H1 (cell line): Measurements from ENCODE around the gene AGBL4. TPM values are rescaled to one million over a fixed set of nuclear protein-coding genes. Genes with fewer than 3 reads are reported as not detected.
A peak's percentile ranks its signal among the peaks of the same experiment; 100 is the strongest.

Source experiments
- CTCF ChIA-PET: fragments of 300-600 bp; sonication (Branson Sonifier 250); formaldehyde crosslinking; loops from one replicate; lab custom pipeline; 2021; ENCODE audit not compliant: partially characterized antibody; lab: Charles Lee
- POLR2A ChIA-PET: fragments of 300-600 bp; sonication (Branson Sonifier 250); formaldehyde crosslinking; loops from one replicate; lab custom pipeline; 2021; ENCODE audit warnings: inconsistent platforms; ENCODE audit not compliant: partially characterized antibody; lab: Charles Lee
- DNase-seq, 2 experiments: peaks; one replicate each; pipeline versions ENCODE4 v3.0.0 to v3.0.0-alpha.2; 2010 to 2022; ENCODE audit warnings: low spot score in 2 of 2, low read depth in 1 of 2, mixed read lengths in 1 of 2
- FAIRE-seq: peaks from 2 replicates; lab custom pipeline; 2011; peaks lifted over from hg19 to GRCh38; lab: Jason Lieb, UNC
- H2AFZ ChIP-seq: 2 replicates; pipeline ENCODE4 v1.8.1; 2012; ENCODE audit warnings: low read length, inconsistent platforms
- H2AK5ac ChIP-seq: 2 replicates; pipeline ENCODE4 v1.6.1; 2013; ENCODE audit warnings: low read depth, low read length
- H2BK120ac ChIP-seq: replicated peaks from 2 replicates; pipeline ENCODE3; 2013; ENCODE audit warnings: low read depth, low read length, inconsistent platforms
- H2BK12ac ChIP-seq: 2 replicates; pipeline ENCODE4 v1.6.1; 2013; ENCODE audit warnings: low read depth, low read length
- H2BK15ac ChIP-seq: 2 replicates; pipeline ENCODE4 v1.6.1; 2013; ENCODE audit warnings: low read length
- H2BK20ac ChIP-seq: 2 replicates; pipeline ENCODE4 v1.6.1; 2013; ENCODE audit warnings: low read length
- H2BK5ac ChIP-seq: 2 replicates; pipeline ENCODE4 v1.6.1; 2013; ENCODE audit warnings: low read depth, low read length
- H3K14ac ChIP-seq: 2 replicates; pipeline ENCODE4 v1.6.1; 2013; ENCODE audit warnings: inconsistent platforms; ENCODE audit not compliant: insufficient read length
- H3K18ac ChIP-seq: 2 replicates; pipeline ENCODE4 v1.6.1; 2013; ENCODE audit warnings: low read length; ENCODE audit errors: extremely low read depth
- H3K23ac ChIP-seq: 2 replicates; pipeline ENCODE4 v1.6.1; 2013; ENCODE audit warnings: inconsistent platforms; ENCODE audit not compliant: insufficient read length
- H3K23me2 ChIP-seq: 2 replicates; pipeline ENCODE4 v1.6.1; 2013; ENCODE audit warnings: low read depth, low read length
- H3K27ac ChIP-seq: 2 replicates; pipeline ENCODE4 v1.6.1; 2011; ENCODE audit warnings: low read depth, low read length, inconsistent platforms
- H3K27me3 ChIP-seq, 4 experiments: replicated peaks in 1 of 4; 1 replicate in 1 of 4; 2 replicates in 3 of 4; pipeline versions ENCODE4 v1.6.1 to v1.8.1; 2011 to 2013; ENCODE audit warnings: low read length in 3 of 4, mild to moderate bottlenecking in 3 of 4, inconsistent platforms in 2 of 4, mixed read lengths in 2 of 4, moderate library complexity in 1 of 4; ENCODE audit not compliant: control insufficient read depth in 3 of 4, insufficient read depth in 3 of 4; ENCODE audit errors: extremely low read depth in 1 of 4
- H3K36me3 ChIP-seq, 4 experiments: 2 replicates each; pipeline versions ENCODE4 v1.6.1 to v1.8.1; 2011 to 2013; ENCODE audit warnings: mild to moderate bottlenecking in 4 of 4, low read length in 3 of 4, moderate library complexity in 2 of 4, control low read depth in 1 of 4, inconsistent platforms in 1 of 4; ENCODE audit not compliant: insufficient read depth in 4 of 4, control insufficient read depth in 2 of 4
- H3K4ac ChIP-seq: replicated peaks from 2 replicates; pipeline ENCODE3; 2013; ENCODE audit warnings: low read length, low read depth, mixed read lengths, inconsistent platforms; ENCODE audit not compliant: insufficient read length
- H3K4me1 ChIP-seq, 4 experiments: replicated peaks in 1 of 4; 1 replicate in 1 of 4; 2 replicates in 3 of 4; pipeline versions ENCODE4 v1.6.1 to v1.8.1; 2011 to 2013; ENCODE audit warnings: low read length in 3 of 4, inconsistent platforms in 2 of 4, mixed read lengths in 1 of 4; ENCODE audit not compliant: insufficient read depth in 4 of 4, control insufficient read depth in 3 of 4
- H3K4me2 ChIP-seq, 2 experiments: 2 replicates each; pipeline versions ENCODE4 v1.6.1 to v1.8.1; 2011 to 2013; ENCODE audit warnings: low read depth in 2 of 2, low read length in 2 of 2, control low read depth in 1 of 2, inconsistent platforms in 1 of 2, mild to moderate bottlenecking in 1 of 2; ENCODE audit not compliant: insufficient read depth in 1 of 2
- H3K4me3 ChIP-seq, 4 experiments: fragments of 200-600, 300-600 bp in 1 of 4; sonication (generic), shearing (Covaris generic), sonication (Bioruptor Twin) in 1 of 4; 2 replicates each; pipeline versions ENCODE4 v1.5.1 to v1.8.1; 2011 to 2016; ENCODE audit warnings: low read length in 4 of 4, low read depth in 3 of 4, control low read depth in 2 of 4, inconsistent platforms in 2 of 4, mild to moderate bottlenecking in 2 of 4, mixed read lengths in 1 of 4, moderate library complexity in 1 of 4; ENCODE audit not compliant: insufficient read depth in 2 of 4; ENCODE audit errors: extremely low read depth in 1 of 4
- H3K56ac ChIP-seq: replicated peaks from 2 replicates; pipeline ENCODE3; 2013; ENCODE audit warnings: low read depth, mild to moderate bottlenecking, mixed read lengths, low read length, inconsistent platforms; ENCODE audit not compliant: insufficient read length
- H3K79me1 ChIP-seq: 2 replicates; pipeline ENCODE4 v1.6.1; 2013; ENCODE audit warnings: low read depth, low read length, control low read depth
- H3K79me2 ChIP-seq, 2 experiments: 2 replicates each; pipeline versions ENCODE4 v1.6.1 to v1.8.1; 2012 to 2013; ENCODE audit warnings: low read length in 2 of 2, mild to moderate bottlenecking in 2 of 2, inconsistent platforms in 1 of 2; ENCODE audit not compliant: insufficient read depth in 2 of 2, control insufficient read depth in 1 of 2
- H3K9ac ChIP-seq, 4 experiments: replicated peaks in 1 of 4; 1 replicate in 1 of 4; 2 replicates in 3 of 4; pipeline versions ENCODE4 v1.6.1 to v1.8.1; 2011 to 2013; ENCODE audit warnings: low read depth in 3 of 4, low read length in 3 of 4, control low read depth in 2 of 4, mild to moderate bottlenecking in 2 of 4, moderate library complexity in 2 of 4, inconsistent platforms in 1 of 4; ENCODE audit errors: extremely low read depth in 1 of 4
- H3K9me3 ChIP-seq, 2 experiments: 2 replicates each; pipeline versions ENCODE4 v1.6.1 to v1.8.1; 2012 to 2013; ENCODE audit warnings: mild to moderate bottlenecking in 2 of 2, moderate library complexity in 2 of 2, control low read depth in 1 of 2, inconsistent platforms in 1 of 2, low read depth in 1 of 2, low read length in 1 of 2, mixed read lengths in 1 of 2; ENCODE audit not compliant: insufficient read depth in 2 of 2
- H4K20me1 ChIP-seq, 2 experiments: replicated peaks in 1 of 2; 2 replicates each; pipeline versions ENCODE3 to v1.8.1; 2011 to 2013; ENCODE audit warnings: inconsistent platforms in 2 of 2, low read length in 2 of 2, mild to moderate bottlenecking in 1 of 2; ENCODE audit not compliant: insufficient read depth in 2 of 2, control insufficient read depth in 1 of 2
- H4K5ac ChIP-seq: 2 replicates; pipeline ENCODE4 v1.6.1; 2013; ENCODE audit warnings: low read length, low read depth, mixed read lengths, inconsistent platforms; ENCODE audit not compliant: insufficient read length
- H4K8ac ChIP-seq: 2 replicates; pipeline ENCODE4 v1.8.0; 2013; ENCODE audit warnings: mild to moderate bottlenecking, moderate library complexity, low read length, inconsistent platforms; ENCODE audit not compliant: insufficient read depth; ENCODE audit errors: extremely low read depth
- H4K91ac ChIP-seq: replicated peaks from 2 replicates; pipeline ENCODE3; 2013; ENCODE audit warnings: low read length, mixed read lengths, inconsistent platforms; ENCODE audit not compliant: insufficient read length
- BRCA1 ChIP-seq: IDR thresholded peaks from 2 replicates; pipeline ENCODE4 v1.6.1; 2012; ENCODE audit warnings: low read depth, low read length, improper control_type of control experiment
- CBX8 ChIP-seq: fragments of 300-800, 300-1000 bp; sonication (generic); IDR thresholded peaks from 2 replicates; pipeline ENCODE4 v1.7.1; 2016; ENCODE audit warnings: low read depth, low read length, borderline replicate concordance
- CEBPB ChIP-seq: IDR thresholded peaks from 2 replicates; pipeline ENCODE4 v1.6.1; 2012; ENCODE audit warnings: low read depth, low read length
- CHD1 ChIP-seq: IDR thresholded peaks from 2 replicates; pipeline ENCODE4 v1.6.1; 2012; ENCODE audit warnings: low read depth, low read length, improper control_type of control experiment
- HDAC6 ChIP-seq: IDR thresholded peaks from one replicate; pipeline ENCODE4 v1.7.1; 2012; ENCODE audit warnings: low read depth, mild to moderate bottlenecking, inconsistent platforms, low read length, moderate library complexity
- RAD21 ChIP-seq, 2 experiments: IDR thresholded peaks in 1 of 2; conservative IDR thresholded peaks in 1 of 2; 2 replicates each; pipeline ENCODE4 v1.6.1; 2011; ENCODE audit warnings: low read depth in 2 of 2, low read length in 2 of 2, improper control_type of control experiment in 1 of 2, inconsistent platforms in 1 of 2, mild to moderate bottlenecking in 1 of 2, moderate library complexity in 1 of 2
- RFX5 ChIP-seq: IDR thresholded peaks from 2 replicates; pipeline ENCODE4 v1.6.1; 2011; ENCODE audit warnings: low read depth, low read length, improper control_type of control experiment, borderline replicate concordance
- SP2 ChIP-seq: IDR thresholded peaks from 2 replicates; pipeline ENCODE4 v1.6.1; 2012; ENCODE audit warnings: mild to moderate bottlenecking, low read length, inconsistent platforms
- SP4 ChIP-seq: IDR thresholded peaks from 2 replicates; pipeline ENCODE4 v1.6.1; 2012; ENCODE audit warnings: low read length, inconsistent platforms
- YY1 ChIP-seq: IDR thresholded peaks from 2 replicates; pipeline ENCODE4 v1.6.1; 2011; ENCODE audit warnings: low read depth, mild to moderate bottlenecking, low read length
- WGBS, 2 experiments: shearing (Covaris generic) in 1 of 2; methylation state at CpG; one replicate each; pipeline versions ENCODE4 v1.1.6 to v1.1.7; 2013 to 2015; ENCODE audit warnings: low lambda C conversion rate in 2 of 2, mixed read lengths in 2 of 2, inconsistent platforms in 1 of 2, low coverage in 1 of 2, missing lambda C conversion rate in 1 of 2; ENCODE audit not compliant: insufficient replicate concordance in 2 of 2, insufficient coverage in 1 of 2, insufficient read length in 1 of 2; ENCODE audit errors: extremely low coverage in 1 of 2, missing lambda C conversion rate in 1 of 2; 5-methylcytosine and 5-hydroxymethylcytosine counted together
- polyA plus RNA-seq, 7 experiments: library from polyadenylated mRNA; depleted of rRNA in 3 of 7; stranded (reverse) in 5 of 7; unstranded in 2 of 7; fragments of >200 nt in 5 of 7; fragments of 200-250 nt in 2 of 7; gene quantifications; 1 replicate in 5 of 7; 2 replicates in 1 of 7; 4 replicates in 1 of 7; pipeline versions ENCODE4 v1.2.1 to v1.2.3, GENCODE V29; 2011 to 2013; ENCODE audit warnings: missing spikeins in 2 of 7, mixed read lengths in 2 of 7
- total RNA-seq: library from RNA; stranded (reverse); fragmentation: NEBNext Ultra II Directional; extraction: Animal tissue kit (Norgen Biotek cat#: 25700); gene quantifications from 2 replicates; pipeline ENCODE4 v1.2.1, GENCODE V29; 2021
- TF ChIP-seq, protein P1 (sequence below): IDR thresholded peaks from 2 replicates; pipeline ENCODE4 v1.6.1; 2011; ENCODE audit warnings: low read depth, mild to moderate bottlenecking, low read length; ENCODE audit not compliant: insufficient read depth

AGBL4 gene
- total and polyA plus RNA-seq, 2 of the 8 experiments (the other 6 are each of a cell fraction or from before 2014, with no cell fraction given): 0.41 to 0.45 TPM

DNA sequence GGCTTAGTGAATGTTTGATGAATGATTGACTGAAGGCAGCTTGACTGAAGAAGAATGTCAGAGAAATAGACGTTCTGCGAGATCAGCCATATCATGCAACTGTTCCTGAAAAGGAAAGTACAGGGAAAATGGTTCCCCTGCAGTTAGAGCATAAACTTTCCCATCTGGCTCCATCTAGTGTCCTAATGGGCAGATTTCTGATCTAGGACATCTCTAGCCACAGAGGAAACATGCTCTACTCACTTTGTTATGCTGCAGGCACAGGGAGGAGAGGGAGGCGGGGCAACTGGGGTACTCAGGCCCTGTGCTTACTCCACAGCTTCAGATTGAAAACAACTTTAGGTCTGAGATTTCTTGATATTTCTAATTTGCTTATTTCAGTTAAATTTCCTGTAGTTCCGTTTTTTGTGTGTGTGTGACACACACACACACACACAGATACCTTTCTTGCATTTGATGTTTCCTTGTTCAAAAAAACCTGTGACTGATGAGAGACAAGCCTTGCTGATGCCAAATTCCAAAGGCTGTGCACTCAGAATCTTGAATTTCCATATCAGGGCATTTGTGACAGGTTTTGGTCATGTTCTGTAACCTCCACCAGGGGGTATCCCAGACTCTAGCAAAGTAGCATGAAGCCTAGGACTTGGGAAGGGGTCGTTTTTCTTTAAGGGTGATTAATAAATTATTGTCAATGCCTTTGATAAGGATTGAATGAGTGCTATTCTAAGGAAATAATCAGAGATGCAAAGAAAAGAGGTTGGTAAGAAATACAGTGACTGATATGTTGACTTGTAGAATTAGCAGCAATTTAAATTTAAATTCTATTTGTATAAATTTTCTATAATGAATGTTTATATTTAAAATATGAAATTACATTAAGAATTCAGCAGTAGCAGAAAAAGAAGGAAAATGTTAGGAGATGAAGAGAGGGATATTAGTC lies 1107.4 kb downstream of the AGBL4 start:
- Histone ChIP-seq H2BK12ac (no peak overlapping the region), H3K9ac (no peak overlapping the region), H3K23me2 (no peaks in the 10 kb centered on the region), H2BK20ac (no peak overlapping the region), H3K27me3 (peaks cover 0 to 2% (median 0%) of the 10 kb centered on the region in 4 experiments; a peak in 1 of 7 replicates), H2AK5ac (no peak overlapping the region), H3K4me2 (no peak overlapping the region), H4K91ac (no peak overlapping the region), H3K4me3 (no peak overlapping the region), H3K56ac (no peak overlapping the region), H4K5ac (no peak overlapping the region), H3K9me3 (peaks cover 4% of the 10 kb centered on the region in 2 experiments; a peak in 2 of 4 replicates), H2AFZ (peak overlapping the region; percentile 97), H3K79me1 (no peaks in the 10 kb centered on the region), H3K18ac (no peak overlapping the region), H3K23ac (no peak overlapping the region), H4K20me1 (no peaks in the 10 kb centered on the region), H4K8ac (no peak overlapping the region), H3K36me3 (no peaks in the 10 kb centered on the region), H3K27ac (no peak overlapping the region), H3K79me2 (no peaks in the 10 kb centered on the region), H3K4me1 (peaks cover 0 to 2% (median 0%) of the 10 kb centered on the region in 4 experiments; a peak in 2 of 7 replicates), H2BK120ac (no peak overlapping the region), H3K14ac (no peak overlapping the region), H2BK5ac (no peak overlapping the region), H3K4ac (no peak overlapping the region), H2BK15ac (0 out of 2 replicates have a peak overlapping the region, but pooled peaks have one; percentile 37)
- FAIRE-seq (peak; percentile 83), DNase-seq (peak; percentile 27 to 54)
- ChIA-PET CTCF (interaction anchor here (0.8 to 1.1 kb wide), 6 partner anchors 11 to 1418 kb away, joined by 3 to 4 read pairs (median 3); no protein-coding TSS in a partner anchor), POLR2A (no interaction called here)
- 47% methylated on average over 5 of the region's 5 CpGs; no CpG with 5 or more reads in 1 of the 2 experiments for WGBS, 2 experiments
- TF ChIP-seq RAD21 (IDR thresholded peaks at IDR 0.05 in 1 of 2, conservative IDR thresholded peaks at IDR 0.05 in 1 of 2; ENCODE audit: low read depth in 2 of 2, low read length in 2 of 2) (peak; percentile 58 to 68), CEBPB (no peak), HDAC6 (no peak), SP4 (no peak), RFX5 (no peak), BRCA1 (no peak), CBX8 (no peak), YY1 (peak; percentile 77), CHD1 (no peak), SP2 (no peak)
- TF ChIP-seq, protein P1, sequence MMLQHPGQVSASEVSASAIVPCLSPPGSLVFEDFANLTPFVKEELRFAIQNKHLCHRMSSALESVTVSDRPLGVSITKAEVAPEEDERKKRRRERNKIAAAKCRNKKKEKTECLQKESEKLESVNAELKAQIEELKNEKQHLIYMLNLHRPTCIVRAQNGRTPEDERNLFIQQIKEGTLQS: no peak
